Measurements from ENCODE around the gene ZFHX3.

The ZFHX3 gene

GRCh38 chr16:72824761-72825160, 223.2 kb downstream of the ZFHX3 start:
- no peak for DNase-seq (ENCODE audit: low spot score)

GRCh38 chr16:72824027-72824426, 223.9 kb downstream of the ZFHX3 start:
- no peak for DNase-seq (ENCODE audit: low spot score)

- no peak for DNase-seq (ENCODE audit: low spot score)
Observed at GRCh38 chr16:72821185-72821950, 226.6 kb downstream of the ZFHX3 start.

DNA sequence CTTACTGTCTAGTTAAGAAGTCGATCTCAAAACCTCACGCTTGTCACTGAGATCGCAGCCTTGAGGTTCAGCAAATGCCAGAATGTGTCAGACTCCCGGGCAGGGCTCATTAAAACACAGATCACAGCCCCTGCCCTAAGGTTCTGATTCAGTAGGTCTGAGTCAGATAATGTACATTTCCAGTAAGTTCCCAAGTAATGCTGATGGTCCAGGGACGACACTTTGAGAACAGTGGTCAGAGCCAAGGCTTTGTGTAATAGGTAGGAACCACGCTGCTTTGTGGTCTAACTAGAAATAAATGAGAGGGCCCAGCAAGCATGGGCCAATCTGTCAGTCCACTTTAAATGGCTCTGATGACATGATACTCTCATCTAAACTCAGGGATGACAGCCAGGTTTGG, 228.6 kb downstream of the ZFHX3 start:
- no peak for DNase-seq (ENCODE audit: low spot score)

GRCh38 chr16:72818236-72818845, 229.6 kb downstream of the ZFHX3 start:
- peak; percentile 9 for DNase-seq (ENCODE audit: low spot score)

DNA sequence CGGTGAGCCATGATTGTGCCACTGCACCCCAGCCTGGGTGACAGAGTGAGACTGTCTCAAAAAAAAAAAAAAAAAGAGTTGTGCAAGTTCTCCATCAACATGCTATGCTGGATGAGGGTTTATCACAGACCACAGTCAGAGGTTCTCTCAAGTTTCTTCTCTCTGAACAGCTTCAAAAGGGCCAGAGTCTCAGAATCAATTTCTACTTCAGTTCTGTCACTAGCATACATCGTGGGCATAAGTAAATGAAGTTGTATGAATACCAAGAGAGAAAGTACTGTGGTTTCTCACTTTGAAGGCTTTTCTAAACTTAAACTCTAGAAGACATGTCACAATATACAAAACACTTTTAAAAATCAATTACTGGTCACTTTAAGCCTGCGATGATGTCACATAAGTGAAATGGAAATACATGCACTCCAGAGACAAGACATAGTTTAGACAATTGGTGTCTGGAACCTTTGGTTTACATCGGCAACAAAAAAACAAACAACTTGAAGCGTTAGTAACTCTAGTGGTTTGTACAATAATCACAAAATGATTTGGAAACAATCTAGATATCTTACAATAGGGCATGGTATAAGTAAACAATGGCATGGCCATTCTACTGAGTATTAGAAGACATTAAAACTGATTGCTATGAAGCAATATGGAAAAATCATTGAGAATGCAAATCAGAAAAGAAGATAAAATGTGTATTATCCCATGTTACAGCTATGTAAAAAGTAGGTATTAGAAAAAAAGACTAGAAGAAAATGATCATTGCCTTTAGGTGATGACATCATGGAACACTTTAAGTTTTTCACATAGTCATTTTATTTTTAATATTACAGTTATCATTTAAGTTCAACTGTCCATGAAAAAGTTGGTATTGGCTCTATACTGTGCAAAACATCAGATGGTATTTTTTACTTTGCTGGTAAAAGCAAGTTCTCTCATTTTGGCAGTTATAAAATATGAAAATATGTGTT, 232.3 kb downstream of the ZFHX3 start:
- no peak for DNase-seq (ENCODE audit: low spot score)

- no peak for DNase-seq (ENCODE audit: low spot score)
Observed at GRCh38 chr16:72814226-72814625, 233.7 kb downstream of the ZFHX3 start.

DNA sequence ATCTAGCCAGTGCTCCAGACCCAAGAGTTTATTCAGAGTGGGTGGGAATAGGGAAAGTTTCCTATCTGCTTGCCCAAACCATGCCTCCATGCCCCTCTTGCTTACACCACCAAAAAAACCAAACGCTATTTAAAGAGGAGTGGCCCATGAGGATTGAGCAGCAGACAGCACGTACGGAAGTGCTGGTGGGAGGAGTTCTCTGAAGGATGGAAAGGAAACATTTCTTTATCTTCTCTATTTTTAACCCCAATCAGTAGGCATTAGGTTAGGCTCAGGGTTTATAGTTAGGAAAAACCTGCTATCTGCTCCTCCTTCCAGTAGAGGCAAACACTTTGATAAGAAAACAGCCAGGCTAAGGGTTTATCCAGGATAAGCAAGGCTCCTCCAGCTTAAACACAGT, 235.3 kb downstream of the ZFHX3 start:
- no peak for DNase-seq (ENCODE audit: low spot score)

DNA sequence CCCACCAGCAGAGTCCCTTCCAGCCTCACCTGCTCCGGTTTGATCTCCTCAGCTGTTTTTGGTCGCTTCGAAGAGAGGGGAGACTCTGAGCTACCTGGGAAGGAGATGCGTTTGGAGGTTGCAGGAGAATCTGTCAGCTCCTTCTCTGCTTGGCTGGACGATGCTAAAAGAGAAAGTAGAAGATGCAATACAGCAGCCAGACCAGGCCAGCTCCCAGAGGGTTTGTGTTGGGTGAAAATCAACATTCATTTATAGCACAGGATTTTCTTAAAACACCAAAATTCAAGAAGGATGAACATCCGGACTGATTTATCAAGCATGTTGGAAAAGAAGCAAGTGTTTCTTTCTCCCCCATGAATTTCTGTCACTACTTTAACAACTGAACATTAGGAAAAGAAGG, 236.1 kb downstream of the ZFHX3 start:
- DNase-seq (ENCODE audit: low spot score), result no peak

DNA sequence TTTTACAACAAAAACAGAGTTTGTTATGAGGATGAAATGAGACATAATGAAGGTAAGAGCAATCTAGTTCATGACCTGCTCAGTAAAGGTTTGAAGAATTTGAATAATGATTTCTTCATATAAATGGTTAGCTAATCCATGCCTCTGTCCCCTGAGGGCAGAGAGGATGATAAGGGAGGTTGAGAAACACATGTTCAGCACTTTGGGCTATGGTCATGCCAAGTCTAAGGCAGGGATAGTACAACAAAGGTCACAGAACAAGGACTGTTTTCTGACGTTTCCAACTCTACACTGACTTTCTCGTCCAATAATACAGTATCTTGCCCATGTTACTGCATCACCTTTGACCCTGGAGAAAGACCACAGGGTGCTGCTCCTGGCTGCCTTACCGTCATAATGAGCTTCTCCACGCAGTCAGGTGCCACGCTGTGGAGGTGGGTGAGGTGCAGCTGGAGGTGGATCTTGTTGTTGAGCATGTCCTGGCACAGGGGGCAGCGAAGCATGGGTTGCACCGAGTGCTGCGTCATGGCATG, 236.7 kb downstream of the ZFHX3 start:
- no peak for DNase-seq (ENCODE audit: low spot score)

- DNase-seq (ENCODE audit: low spot score), result no peak
Observed at GRCh38 chr16:72810480-72810879, 237.4 kb downstream of the ZFHX3 start.

DNA sequence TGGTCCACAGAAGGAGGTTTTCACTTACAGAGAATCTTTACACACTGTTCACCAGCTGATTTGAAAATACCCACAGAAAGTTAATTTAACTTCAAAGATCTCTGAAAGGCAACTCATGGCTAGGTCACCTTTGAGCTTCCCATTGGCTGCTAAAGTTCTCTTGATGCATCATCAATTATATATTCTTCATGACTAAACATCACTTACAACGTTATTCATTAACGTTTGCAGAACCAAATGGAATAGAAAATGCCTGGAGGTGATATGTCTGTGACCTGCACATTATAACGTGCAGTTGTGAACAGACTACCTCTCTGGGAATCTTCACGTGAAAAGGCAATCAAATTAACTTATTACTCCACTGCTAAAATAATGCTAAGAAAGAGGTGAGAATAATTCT, 238.5 kb downstream of the ZFHX3 start:
- DNase-seq (ENCODE audit: low spot score), result no peak

GRCh38 chr16:72808754-72809153, 239.2 kb downstream of the ZFHX3 start:
- DNase-seq (ENCODE audit: low spot score), result no peak

- DNase-seq (ENCODE audit: low spot score), result no peak
Observed at GRCh38 chr16:72807245-72807644, 240.7 kb downstream of the ZFHX3 start.

DNA sequence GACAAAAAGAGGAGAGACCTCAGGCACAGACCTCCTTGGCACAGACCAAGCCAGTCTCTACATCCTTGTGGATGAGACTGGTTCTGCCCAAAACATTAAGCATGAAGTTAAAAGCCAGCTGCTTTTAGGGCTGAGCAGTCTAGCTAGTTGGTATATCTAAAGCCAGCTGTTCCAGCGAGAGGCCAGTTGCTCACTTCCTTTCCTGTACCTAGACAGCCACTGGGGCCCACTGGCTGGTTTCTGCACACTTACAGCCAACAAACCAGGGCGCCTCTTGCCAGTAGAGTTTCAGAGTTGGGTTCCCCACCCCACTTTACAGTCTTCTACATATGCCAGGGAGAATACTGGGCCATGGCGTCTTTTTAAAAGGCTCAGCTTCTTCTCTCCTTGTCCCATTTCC, 242.4 kb downstream of the ZFHX3 start:
- DNase-seq (ENCODE audit: low spot score), result no peak

- no peak for DNase-seq (ENCODE audit: low spot score)
Observed at GRCh38 chr16:72800524-72801161, 247.3 kb downstream of the ZFHX3 start.

DNA sequence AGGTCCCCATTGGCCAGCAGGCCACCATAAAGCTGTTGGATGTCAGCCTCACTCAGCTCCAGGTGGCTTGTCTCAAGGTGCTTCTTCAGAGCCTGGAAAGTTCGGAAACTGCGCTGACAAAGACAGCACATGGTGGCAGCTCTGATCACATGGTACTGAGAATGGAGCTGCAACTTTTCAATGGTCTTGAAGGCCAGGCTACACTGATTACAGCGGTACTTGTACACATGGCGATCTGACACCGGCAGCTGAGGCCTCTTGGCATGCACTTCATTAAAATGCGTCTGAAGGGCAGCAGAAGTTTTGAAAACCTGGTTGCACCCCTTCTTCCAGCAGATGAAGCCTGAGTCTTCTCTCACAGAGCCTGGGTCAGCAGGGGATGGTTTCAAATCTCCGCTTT, 249.7 kb downstream of the ZFHX3 start:
- DNase-seq (ENCODE audit: low spot score), result no peak

DNA sequence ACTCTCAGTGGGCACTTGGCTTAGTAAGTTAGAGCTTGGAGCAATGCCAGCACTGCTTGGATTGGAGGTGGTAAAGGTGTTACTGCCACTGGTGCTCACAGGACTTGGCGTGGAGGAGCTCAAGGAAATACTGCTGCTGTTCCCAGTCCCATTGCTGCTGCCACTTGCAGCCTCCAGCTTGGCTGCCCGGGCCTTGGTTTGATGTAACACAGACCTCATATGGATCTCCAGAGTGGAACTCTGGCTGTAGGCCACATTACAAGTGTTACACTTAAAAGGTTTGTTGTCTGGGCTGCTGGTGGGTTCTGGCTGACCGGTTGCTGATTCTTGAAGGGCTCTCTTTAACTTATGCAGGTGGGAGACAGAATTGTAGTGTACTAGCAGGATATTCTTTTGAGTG, 250.3 kb downstream of the ZFHX3 start:
- no peak for DNase-seq (ENCODE audit: low spot score)

DNA sequence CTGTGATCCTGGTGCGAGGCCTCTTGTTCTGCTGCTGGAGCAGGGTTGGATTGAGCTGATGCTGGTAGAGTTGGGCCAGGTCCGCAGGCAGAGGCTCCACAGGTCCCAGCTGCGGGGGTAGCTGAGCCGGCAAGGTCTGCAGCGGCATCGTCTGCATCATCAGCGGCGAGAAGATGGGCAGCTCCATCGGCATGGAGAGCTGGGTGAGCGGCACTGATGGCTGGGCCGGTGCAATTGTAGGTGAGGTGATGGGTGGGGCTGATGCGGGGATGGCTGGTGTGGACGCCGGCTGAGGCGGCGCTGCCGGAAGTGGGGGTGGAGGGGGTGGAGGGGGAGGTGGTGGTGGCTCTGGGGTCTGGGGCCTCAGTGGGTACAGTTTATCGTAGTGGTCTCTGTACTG, 251.7 kb downstream of the ZFHX3 start:
- no peak for DNase-seq (ENCODE audit: low spot score)

GRCh38 chr16:72794986-72795385, 252.9 kb downstream of the ZFHX3 start:
- DNase-seq (ENCODE audit: low spot score), result no peak

DNA sequence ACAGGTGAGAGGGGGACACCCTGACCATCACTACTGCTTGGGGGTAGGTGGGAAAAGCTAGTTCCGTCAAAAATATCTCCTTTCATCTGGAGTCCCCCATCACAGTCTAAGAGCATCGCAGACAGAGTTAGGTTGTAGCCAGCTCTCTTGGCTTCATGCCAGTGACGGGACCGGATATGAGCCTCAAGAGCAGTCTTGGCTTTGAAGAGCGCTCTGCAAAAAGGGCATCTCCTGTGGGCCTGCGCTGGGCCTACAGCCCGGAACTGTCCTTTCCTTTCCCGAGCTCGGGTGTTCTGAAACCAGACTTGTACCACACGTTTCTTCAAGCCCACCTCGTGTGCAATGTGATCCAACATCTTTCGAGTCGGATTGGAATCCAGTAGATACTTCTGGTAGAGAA, 253.6 kb downstream of the ZFHX3 start:
- DNase-seq (ENCODE audit: low spot score), result no peak

GRCh38 chr16:72793716-72794115, 254.2 kb downstream of the ZFHX3 start:
- DNase-seq (ENCODE audit: low spot score), result no peak

Measured in Ammon's horn (tissue), 1 donor.